ENCODE data around the gene LSS.

DNA sequence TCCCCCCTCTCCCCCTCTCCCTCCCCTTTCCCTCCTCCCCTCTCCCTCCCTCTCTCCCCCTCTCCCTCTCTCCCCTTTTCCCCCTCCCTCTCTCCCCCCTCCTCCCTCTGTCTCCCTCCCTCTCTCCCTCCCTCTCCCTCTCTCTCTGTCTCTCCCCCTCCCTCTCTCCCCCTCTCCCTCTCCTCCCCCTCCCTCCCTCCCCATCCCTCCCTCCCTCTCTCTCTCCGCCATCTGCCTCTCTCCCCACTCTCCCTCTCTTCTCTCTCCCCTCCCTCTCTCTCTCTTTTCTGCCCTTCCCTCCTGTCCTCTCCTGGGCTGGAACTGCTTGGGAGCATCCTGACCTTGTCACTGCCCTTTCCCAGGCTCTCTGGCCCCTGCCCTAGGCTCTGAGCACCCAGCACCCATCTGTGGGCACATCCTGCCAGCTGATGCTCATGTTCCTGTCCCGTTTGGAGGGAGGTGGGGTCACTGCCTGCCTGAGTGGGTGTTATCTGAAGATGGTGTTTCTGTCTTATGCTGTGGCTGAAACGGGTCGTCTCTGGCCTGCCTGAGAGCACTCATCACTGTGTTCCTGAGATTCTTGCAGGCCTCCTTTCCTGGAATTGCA is 84.0 kb downstream of the LSS start:
- TF ChIP-seq, protein P1, sequence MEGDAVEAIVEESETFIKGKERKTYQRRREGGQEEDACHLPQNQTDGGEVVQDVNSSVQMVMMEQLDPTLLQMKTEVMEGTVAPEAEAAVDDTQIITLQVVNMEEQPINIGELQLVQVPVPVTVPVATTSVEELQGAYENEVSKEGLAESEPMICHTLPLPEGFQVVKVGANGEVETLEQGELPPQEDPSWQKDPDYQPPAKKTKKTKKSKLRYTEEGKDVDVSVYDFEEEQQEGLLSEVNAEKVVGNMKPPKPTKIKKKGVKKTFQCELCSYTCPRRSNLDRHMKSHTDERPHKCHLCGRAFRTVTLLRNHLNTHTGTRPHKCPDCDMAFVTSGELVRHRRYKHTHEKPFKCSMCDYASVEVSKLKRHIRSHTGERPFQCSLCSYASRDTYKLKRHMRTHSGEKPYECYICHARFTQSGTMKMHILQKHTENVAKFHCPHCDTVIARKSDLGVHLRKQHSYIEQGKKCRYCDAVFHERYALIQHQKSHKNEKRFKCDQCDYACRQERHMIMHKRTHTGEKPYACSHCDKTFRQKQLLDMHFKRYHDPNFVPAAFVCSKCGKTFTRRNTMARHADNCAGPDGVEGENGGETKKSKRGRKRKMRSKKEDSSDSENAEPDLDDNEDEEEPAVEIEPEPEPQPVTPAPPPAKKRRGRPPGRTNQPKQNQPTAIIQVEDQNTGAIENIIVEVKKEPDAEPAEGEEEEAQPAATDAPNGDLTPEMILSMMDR (conservative IDR thresholded peaks at IDR 0.05): no peak
- no peak for TF ChIP-seq ZFX (IDR thresholded peaks at IDR 0.05)
